BJ (cell line): ENCODE data around the gene ATP6V0E2. TPM values are rescaled to one million over a fixed set of nuclear protein-coding genes. Genes with fewer than 3 reads are reported as not detected.

Source experiments
- CTCF ChIA-PET: fragments of 350-600 bp; formaldehyde crosslinking; extraction: SDS; loops from one replicate; lab custom pipeline; 2021; ENCODE audit warnings: antibody characterized with exemption, inconsistent platforms; lab: Yijun Ruan, JAX
- POLR2A ChIA-PET: fragments of 300-600 bp; sonication (Branson Sonifier 250); formaldehyde crosslinking; extraction: SDS; loops from one replicate; lab custom pipeline; 2021; ENCODE audit warnings: antibody characterized with exemption; lab: Charles Lee
- DNase-seq: peaks from one replicate; pipeline ENCODE4 v3.0.0-alpha.2; 2011; ENCODE audit warnings: low read depth
- H3K27me3 ChIP-seq: 2 replicates; pipeline ENCODE4 v1.6.0; 2011; ENCODE audit warnings: low read length; ENCODE audit not compliant: control insufficient read depth, insufficient read depth
- H3K36me3 ChIP-seq: 2 replicates; pipeline ENCODE4 v1.5.1; 2011; ENCODE audit warnings: low read length; ENCODE audit not compliant: control insufficient read depth, insufficient read depth
- H3K4me3 ChIP-seq: 2 replicates; pipeline ENCODE4 v1.5.1; 2011; ENCODE audit warnings: low read depth, mild to moderate bottlenecking, control low read depth, low read length
- CTCF ChIP-seq: IDR thresholded peaks from 2 replicates; pipeline ENCODE4 v1.5.1; 2011; ENCODE audit warnings: low read depth, mild to moderate bottlenecking, control low read depth, inconsistent platforms, low read length, moderate library complexity; ENCODE audit not compliant: insufficient read depth
- polyA plus RNA-seq: library from polyadenylated mRNA; depleted of rRNA; stranded (reverse); fragments of >200 nt; gene quantifications from 2 replicates; pipeline ENCODE4 v1.2.3, GENCODE V29; 2011

The ATP6V0E2 gene
- polyA plus RNA-seq, 1 experiment, result 17.7 TPM

- Histone ChIP-seq H3K27me3 (no peaks in the 10 kb centered on the region), H3K4me3 (no peak overlapping the region), H3K36me3 (no peaks in the 10 kb centered on the region)
- no peak for TF ChIP-seq CTCF
- ChIA-PET CTCF (no interaction called here), POLR2A (no interaction called here)
- DNase-seq, result no peak
Measured at GRCh38 chr7:149879766-149880637, 6.2 kb downstream of the ATP6V0E2 start.

- Histone ChIP-seq H3K36me3 (no peaks in the 10 kb centered on the region), H3K27me3 (no peaks in the 10 kb centered on the region), H3K4me3 (no peak overlapping the region)
- no peak for TF ChIP-seq CTCF
- no peak for DNase-seq
- CTCF ChIA-PET, result no interaction called here
- POLR2A ChIA-PET, result no interaction called here
Measured at GRCh38 chr7:149880638-149881311, 7.0 kb downstream of the ATP6V0E2 start.

- CTCF ChIA-PET, result no interaction called here
- POLR2A ChIA-PET, result no interaction called here
- H3K36me3 ChIP-seq, result no peaks in the 10 kb centered on the region
- H3K4me3 ChIP-seq, result no peak overlapping the region
- DNase-seq, result no peak
- no peak for TF ChIP-seq CTCF
- no peaks in the 10 kb centered on the region for H3K27me3 ChIP-seq
Measured at GRCh38 chr7:149881328-149882247, 7.8 kb downstream of the ATP6V0E2 start.

- Histone ChIP-seq H3K4me3 (no peak overlapping the region), H3K36me3 (no peaks in the 10 kb centered on the region), H3K27me3 (no peaks in the 10 kb centered on the region)
- ChIA-PET CTCF (no interaction called here), POLR2A (no interaction called here)
- no peak for DNase-seq
- no peak for TF ChIP-seq CTCF
Measured at GRCh38 chr7:149882248-149883047, 8.7 kb downstream of the ATP6V0E2 start.
